Measurements from ENCODE around the gene NUDT21.

GRCh38 chr16:56400458-56400857, 50.7 kb downstream of the NUDT21 start:
- no peak for TF ChIP-seq CTCF (IDR thresholded peaks at IDR 0.05; ENCODE audit: low read depth, low read length, poor library complexity, severe bottlenecking)
- no peak for TF ChIP-seq EZH2phosphoT487 (IDR thresholded peaks at IDR 0.05; ENCODE audit: borderline replicate concordance, low read length)

Measured in DOHH2 (cell line).